Measurements from ENCODE around the gene GRK7. TPM values are rescaled to one million over a fixed set of nuclear protein-coding genes. Genes with fewer than 3 reads are reported as not detected.
A peak's percentile ranks its signal among the peaks of the same experiment; 100 is the strongest.

The GRK7 gene, protein sequence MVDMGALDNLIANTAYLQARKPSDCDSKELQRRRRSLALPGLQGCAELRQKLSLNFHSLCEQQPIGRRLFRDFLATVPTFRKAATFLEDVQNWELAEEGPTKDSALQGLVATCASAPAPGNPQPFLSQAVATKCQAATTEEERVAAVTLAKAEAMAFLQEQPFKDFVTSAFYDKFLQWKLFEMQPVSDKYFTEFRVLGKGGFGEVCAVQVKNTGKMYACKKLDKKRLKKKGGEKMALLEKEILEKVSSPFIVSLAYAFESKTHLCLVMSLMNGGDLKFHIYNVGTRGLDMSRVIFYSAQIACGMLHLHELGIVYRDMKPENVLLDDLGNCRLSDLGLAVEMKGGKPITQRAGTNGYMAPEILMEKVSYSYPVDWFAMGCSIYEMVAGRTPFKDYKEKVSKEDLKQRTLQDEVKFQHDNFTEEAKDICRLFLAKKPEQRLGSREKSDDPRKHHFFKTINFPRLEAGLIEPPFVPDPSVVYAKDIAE (N-terminal part only)
- under 1 TPM in 4 of 10 donors, not detected in 6; 0.08 to 0.13 (median 0.12) TPM for polyA plus RNA-seq (ENCODE audit: insufficient read length in 10 of 10)
- long read RNA-seq, donor 1: 0 reads
- long read RNA-seq, donor 2: 0 reads
- long read RNA-seq, donor 3: 0 reads
- long read RNA-seq, donor 4: 0 reads
- long read RNA-seq, donor 5: 0 reads
- long read RNA-seq, donor 6: 0 reads
- long read RNA-seq, donor 7: 0 reads
- long read RNA-seq, donor 8: 0 reads
- long read RNA-seq, donor 9: 0 reads

DNA sequence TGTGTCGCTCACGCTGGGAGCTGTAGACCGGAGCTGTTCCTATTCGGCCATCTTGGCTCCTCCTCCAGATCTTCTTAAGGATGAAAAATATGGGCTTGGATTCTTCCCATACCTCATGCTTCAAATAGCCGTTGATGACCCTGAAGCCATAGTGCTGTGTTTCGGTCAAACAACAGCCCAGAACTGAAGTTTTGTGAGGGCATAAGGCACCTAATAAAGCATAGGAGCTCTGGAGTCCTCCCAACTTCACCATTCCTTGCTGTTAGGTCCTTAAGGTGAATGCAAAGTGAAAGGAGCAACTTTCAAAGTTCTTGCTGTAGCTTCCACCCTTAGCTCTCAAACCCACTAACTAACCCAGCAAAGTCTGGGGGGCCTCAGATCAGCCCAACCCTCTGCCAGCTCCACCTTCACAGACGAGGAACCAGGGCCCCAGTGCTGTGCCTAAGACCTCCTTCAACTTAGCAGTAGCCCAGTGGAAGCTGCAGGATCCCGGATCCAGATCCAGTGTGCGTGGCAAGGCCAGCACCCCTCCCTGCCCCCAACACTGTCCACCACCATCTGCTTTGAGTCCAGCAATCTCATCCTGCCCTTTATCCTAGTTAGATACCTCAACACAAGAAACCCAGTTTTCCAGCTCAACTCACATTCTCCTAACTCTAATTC, at the start of gene GRK7:
Gene GRK7, plus strand, starts transcription at position 321 of the 663 bp plus-strand sequence. CDS start 14,877 bp downstream, outside the sequence.
- no peak for DNase-seq

DNA sequence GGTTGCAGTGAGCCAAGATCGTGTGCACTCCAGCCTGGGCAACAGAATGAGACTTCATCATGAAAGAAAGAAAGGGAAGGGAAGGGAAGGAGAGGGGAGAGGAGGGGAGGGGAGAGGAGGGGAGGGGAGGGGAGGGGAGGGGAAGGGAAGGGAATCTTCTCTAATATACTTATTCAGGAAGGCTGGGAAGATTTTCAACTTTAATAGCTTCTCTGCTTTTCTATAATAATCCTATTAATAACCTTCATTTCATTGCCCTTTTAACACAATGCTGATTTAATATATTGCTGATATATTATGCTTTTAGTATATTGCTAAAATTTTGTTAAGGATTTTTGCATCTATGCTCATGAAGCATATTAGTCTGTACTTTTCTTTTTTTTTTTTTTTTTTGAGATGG, 48.5 kb upstream of the GRK7 start:
- no peak for DNase-seq

DNA sequence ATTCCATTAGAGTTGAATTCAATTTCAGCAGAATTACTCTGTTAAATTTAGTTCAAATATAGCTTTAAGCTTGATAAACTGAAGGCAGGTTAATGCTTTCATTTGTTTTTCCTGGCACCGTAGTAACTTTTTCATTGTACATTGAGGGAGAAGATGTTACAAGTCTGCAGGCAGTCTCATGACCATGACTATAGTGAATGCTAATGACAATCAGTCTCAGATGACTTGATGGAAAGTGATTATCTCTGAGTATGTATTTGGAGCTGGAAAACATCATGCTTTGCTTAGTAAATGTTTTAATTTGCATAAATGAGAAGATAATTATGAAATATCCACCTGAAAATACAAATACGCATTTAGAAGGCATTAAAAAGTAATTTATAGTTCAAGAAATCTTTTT, 41.1 kb upstream of the GRK7 start:
- no peak for DNase-seq

DNA sequence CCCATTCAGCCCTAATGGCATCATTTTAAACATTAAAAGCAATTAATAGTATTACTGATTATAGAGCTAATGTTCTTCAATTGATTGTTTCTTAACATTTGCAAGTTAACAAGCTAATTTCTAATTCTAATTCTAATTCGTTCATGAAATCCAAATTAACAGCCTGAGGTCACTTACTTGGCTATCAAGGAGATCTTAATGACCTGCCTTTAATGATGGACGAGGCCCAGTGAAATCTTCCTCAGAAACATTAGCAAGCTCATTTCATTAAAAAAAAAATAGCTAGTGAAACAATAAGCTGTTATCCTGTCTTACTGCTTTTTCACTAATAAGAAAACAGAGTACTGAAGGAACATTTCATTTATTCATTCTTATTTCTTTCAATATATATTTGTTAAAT, 40.6 kb upstream of the GRK7 start:
- no peak for DNase-seq

DNA sequence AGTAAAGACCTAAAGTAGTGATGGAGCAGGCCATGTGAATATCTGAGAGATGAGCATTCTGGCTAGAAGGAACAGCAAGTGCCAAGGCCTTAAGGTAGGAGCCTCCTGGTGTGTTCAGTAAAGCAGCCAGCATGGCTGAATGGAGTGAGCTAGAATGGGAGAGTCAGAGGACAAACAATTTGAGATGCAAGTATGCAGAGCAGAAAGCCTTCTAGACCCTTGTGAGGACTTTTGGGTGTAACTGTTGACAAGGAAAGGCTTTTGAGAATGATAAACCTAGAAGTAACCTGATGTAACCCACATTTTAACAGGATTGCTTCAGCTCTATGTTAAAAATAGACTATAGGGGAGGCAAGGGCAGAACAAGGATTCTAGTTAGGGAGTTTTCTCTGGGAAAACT, 40.0 kb upstream of the GRK7 start:
- DNase-seq: no peak

DNA sequence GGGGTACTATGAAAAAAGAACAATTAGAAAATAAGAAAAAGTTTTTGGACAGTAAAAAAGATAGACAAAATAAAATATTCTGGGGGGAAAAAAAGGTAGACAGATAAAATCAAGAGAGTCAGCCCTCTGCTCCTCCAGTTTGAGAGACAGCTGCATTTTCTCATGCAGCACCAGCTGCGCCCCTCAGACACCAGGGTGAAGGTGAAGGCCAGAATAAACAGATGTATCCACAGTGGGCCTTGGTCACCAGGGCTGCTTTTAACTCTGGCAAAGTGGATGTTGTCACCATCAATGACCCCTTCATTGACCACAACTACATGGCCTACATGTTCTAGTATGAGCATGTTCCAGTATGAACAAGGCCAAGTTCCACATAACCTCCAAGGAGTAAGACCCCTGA, 39.0 kb upstream of the GRK7 start:
- no peak for DNase-seq

DNA sequence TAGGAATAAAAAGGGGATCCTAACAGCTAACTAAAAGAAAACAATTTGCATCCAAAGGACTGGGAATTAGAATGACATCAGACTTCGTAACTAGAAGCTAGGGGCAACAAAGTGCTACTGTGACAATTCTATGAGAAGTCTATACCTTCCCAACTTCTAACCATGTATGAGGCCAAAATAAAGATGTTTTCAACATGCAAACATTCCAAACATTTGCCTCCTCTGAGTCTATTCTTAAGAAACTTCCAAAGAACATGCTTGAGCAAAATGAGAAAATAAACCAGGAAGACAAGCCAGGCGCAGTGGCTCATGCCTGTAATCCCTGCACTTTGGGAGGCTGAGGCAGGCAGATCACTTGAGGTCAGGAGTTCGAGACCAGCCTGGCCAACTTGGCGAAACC, 38.2 kb upstream of the GRK7 start:
- no peak for DNase-seq

DNA sequence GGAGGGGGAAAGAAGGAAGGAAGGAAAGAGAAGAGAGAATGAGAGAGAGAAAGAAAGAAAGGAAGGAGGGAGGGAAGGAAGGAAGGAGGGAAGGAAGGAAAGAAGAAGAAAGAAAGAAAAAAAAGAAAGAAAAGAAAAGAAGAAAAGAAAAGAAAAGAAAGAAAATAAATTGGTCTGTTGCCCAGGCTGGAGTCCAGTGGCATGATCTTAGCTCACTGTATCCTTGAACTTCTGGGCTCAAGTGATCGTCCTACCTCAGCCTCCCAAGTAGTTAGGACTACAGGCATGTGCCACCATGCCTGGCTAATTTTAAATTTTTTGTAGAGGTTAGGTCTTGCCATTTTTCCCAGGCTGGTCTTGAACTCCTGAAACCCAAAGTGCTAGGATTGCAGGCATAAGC, 36.7 kb upstream of the GRK7 start:
- no peak for DNase-seq

DNA sequence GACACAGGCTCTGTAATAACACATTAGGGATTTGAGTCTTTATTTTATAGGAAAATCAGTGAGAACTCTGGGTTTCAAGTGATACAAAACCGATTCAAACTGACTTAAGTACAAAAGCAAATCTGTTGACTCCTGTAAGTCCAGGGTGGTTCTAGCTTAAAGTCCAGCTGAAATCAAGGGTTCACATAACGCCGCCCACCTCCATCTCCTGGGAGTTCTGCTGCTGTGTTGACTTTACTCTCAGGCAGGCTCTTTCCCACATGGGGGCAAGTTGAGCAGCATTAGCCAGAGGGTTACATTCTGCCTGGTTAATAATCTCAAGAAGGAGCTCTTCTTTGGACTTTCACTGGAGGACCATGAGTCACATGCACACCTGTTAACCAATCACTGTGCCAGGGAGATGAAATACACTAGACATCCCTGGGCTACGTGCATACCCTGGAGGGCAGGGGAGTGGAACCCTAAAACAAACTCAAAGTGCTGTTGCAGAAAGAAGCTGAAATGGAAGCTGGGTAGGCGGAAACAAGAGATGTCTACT, 34.8 kb upstream of the GRK7 start:
- DNase-seq: no peak

DNA sequence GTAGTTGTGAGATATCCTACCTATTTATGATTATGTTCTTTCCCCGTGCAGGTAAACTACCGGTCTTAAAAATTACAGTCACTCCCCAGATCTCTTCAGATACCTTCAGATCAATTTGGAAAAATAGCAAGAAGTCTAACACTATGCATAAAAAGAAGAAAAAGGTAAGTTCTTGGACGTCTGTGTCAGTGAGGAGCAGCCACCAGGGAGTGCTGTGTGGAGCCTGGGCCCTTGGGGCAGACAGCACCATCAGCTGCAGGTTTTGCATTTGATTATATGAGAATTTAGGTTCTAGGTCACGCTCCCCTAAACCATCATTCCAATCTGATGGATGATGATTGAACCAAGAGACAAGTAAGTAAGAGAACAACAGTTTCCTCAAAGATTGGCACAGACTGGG, 34.0 kb upstream of the GRK7 start:
- no peak for DNase-seq

DNA sequence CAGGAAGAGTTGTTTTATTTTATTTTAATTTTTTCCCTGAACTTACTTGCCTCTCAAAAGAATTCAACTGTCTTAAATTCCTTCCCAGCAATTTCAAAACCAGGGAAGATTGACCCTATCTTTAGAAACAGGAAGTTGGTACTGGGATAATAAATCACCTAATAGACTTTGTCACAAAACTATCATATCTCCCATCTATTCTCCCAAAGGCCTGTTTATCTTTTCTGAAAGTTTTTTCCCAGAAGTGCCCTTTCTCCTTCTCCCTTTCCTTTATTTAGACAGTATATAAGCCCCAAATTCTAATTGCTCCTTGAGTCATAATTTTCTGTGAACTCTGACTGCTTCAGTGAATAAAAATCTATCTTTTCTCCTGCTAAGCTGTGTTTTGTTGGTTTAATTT, 28.0 kb upstream of the GRK7 start:
- no peak for DNase-seq

DNA sequence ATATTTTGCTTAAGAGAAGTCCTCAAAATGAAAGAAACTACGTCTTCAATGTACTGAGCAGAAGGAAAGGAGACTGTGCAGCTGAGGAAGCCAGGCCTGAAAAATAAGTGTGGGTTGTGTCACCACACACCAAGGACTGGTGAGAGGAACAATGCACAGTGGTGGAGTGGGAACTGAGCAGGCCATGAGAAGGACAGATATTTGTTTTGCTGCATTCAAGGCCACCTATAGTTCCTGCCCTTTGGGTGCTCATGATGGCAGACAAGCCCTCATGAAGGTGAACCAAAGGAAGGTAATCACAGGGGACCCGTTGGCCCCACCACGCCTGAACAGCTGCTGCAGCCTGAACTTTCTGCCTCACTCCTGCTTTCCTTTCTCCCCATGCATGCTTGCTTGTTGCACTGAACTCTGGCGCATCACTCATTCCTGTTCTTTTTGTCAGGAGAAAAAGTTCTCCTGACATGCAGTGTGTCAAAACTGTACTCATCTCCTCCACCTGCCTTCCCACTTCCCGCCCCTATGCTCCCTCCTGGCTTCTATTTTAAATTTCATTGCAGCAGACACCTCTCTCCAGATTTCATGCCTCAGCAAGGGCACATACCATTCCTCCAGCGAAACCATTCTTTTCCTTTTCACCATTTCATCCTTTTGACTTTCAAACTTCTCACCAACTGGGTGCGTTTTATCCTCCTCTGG, 27.3 kb upstream of the GRK7 start:
- no peak for DNase-seq

DNA sequence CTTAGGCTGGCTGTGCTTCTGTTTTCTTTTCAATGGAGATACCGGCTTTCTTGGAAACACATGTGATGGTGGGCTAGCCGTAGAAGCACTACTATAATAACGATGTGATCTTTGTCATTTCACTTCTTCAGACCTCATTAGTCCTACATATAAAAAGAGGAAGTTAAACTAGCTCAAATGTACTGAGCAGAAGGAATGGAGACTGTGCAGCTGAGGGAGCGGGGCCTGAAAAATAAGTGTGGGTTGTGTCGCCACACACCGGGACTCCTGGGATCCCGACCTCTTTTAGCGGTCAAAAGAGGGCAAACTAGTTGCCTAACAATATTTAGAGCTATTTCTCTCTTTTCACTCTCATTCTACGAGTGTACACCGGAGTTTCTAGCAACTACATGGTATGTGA, 26.1 kb upstream of the GRK7 start:
- DNase-seq: no peak

DNA sequence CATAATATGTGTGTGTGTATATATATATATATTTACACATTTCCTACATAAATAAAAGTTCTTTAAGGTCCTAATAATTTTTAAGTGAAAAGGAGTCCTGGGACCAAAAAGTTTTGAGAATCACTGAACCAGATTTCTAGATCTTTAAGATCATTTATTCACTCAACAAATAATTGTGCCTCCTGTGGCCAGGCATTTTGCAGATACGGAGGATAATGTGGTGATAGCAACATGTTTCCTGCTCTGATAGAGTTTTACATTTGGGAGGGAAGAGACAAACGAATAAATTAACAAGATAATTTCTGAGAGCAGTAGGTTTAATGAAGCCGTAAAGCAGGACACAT, 25.6 kb upstream of the GRK7 start:
- DNase-seq: no peak

DNA sequence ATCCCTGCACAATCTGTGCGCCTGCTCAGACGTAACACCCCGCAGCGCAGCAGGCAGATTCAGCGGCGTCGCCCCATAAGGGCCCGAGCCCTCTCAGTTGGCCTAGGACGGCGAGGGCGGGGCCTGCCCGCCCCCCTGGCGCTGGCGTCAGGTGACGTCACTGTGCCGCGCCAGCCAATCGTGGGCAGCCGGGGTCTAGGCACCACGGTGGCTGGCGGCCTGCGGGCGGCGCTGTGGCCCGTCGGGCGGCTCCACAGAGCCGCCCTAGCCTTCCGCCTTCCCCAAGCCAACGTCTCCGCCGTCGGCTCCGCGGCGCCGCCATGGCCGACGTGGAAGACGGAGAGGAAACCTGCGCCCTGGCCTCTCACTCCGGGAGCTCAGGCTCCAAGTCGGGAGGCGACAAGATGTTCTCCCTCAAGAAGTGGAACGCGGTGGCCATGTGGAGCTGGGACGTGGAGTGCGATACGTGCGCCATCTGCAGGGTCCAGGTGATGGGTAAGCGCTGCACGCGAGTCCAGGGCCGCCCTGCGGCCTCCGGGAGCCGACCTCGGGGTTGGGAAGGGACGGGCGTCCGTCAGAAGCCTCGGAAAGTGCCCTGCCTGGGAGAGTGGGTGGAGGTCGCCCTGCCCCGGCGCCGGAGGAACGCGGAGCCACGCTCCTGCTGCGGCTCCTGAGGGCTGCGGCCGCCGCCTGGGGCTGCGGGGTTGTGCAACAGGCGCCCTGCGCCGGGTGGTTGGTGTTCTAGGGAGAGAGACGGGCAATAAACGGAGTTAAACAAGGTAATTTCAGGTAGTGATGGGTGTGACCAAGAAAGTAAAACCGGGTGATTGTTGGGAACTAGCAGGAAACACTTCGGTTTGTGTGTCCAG, 25.0 kb upstream of the GRK7 start, which contains the start of gene RNF7:
Gene RNF7, plus strand, starts transcription at position 277 of the 869 bp plus-strand sequence. Its CDS starts 44 bp downstream, at position 321.
- DNase-seq: peak; percentile 96 to 99 (median 97)

DNA sequence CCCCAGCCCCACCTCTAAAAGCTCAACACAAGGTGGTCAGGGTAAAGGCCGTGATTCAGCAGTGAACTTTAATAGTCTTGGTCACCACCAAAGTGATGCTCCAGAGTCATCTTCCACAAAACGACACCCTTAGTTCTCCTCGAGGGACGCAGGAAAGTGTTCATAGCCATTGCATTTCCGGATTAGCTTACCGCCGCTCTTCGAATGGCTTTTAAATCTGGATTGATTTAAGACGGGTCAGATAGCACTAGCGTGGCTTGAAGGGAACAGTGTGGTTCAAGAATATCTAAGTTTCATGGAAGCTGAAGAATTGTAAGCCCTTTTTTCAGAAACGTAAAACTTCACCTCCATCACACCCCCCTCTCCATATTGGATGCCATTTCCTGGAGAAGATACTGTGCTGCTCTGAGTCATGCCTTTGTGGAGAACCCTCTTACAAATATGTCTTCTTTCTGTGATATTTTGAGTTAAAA, 24.3 kb upstream of the GRK7 start:
- peak; percentile 21 to 78 (median 32) for DNase-seq

DNA sequence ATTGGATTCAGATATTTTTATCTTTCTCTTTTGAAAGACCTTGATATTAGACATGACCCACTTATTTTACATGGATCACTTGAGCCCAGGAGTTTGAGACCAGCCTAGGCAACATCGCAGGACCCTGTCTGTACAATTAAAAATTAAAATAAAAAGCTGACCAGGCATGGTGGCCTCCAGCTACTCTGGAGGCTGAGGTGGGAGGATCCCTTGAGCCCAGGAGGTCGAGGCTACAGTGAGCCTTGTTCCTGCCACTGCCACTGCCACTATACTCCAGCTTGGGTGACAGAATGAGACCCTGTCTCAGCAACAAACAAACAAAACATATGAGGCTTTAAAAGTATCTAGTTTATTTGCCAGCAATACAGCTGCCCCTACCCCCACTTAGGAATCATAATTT, 23.5 kb upstream of the GRK7 start:
- no peak for DNase-seq

DNA sequence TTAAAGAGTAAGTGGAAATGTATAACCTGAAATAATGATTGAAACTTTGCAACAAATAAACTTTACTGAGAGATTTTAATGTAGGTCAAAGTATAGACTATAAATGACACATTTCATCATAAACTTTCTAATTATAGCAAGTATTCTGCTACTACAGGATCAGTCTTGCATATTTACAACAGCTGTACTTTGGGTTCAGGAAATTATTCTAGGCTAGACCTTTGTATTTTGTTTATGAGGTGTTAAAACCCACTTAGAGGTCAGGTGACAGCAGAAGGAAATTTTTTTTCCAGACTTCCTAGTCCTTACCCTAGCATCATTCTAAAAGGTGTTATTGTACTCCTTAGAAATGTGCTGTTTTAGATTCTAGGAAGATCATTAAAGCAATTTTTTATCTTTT, 22.9 kb upstream of the GRK7 start:
- no peak for DNase-seq

DNA sequence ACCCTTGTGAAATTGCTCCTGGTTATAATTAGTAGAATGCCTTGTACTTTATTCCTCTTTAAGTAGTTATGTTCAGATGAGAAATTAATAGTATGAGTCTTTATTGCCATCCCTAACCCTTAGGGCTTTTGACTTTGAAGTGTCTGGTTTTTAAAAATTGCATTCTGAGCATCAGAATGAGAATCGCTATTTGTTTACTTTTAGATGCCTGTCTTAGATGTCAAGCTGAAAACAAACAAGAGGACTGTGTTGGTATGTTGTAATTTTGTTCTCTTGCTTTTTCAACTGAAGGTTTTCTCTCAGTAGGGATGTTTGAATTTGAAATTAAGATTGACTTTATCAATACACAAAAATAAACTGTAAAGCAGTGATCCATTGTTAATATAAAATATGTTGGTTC, 19.9 kb upstream of the GRK7 start:
- DNase-seq: no peak

DNA sequence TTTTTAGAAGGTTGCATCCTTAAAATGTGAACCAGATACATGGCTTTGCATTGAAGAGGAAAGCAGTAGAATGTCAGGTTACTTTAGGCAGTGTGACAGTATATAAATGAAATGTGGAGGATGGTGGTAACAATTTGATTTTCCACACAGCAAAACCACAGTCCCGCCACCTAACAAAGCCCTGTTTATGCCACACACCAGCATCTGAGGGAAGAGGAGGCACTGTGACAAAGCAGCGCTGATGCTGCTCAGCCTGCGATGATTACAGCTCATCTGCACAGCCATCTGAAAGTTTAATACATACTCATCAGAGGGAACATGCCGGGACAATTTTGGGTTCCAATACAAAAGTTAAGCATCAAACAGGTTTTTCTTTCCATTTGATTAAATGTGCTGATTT, 16.2 kb upstream of the GRK7 start:
- no peak for DNase-seq

DNA sequence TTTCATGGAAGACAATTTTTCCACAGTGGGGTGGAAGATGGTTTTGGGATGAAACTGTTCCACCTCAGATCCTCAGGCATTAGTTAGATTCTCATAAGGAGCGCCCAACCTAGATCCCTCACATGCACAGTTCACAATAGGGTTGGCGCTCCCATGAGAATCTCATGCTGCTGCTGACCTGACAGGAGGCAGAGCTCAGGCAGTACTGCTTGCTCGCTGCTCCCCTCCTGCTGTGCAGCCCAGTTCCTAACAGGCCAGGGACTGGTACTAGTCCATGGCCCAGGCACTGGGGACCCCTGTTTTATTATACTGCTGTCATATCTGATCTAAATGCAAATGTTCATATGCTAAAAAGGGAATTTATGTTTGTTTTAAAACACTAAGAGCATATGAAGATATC, 9.8 kb upstream of the GRK7 start:
- no peak for DNase-seq
